Activated naive CD8-positive, alpha-beta T cell (primary cell): Measurements from ENCODE around the gene TRIM46.
"Not testable (repeated sequence)": the region's sequence is repeated elsewhere in the genome, so short reads cannot be mapped to it uniquely, and the experiment has no call there.

ENCODE experiments used
- H3K27ac Mint-ChIP-seq: one replicate; pipeline ENCODE4 v1.8.0; 2021; ENCODE audit warnings: mixed read lengths
- H3K27me3 Mint-ChIP-seq: one replicate; pipeline ENCODE4 v1.8.0; 2021; ENCODE audit warnings: mixed read lengths
- H3K36me3 Mint-ChIP-seq: one replicate; pipeline ENCODE4 v1.8.0; 2021; ENCODE audit warnings: mixed read lengths
- H3K4me1 Mint-ChIP-seq: one replicate; pipeline ENCODE4 v1.8.0; 2021; ENCODE audit warnings: low read depth, mixed read lengths
- H3K4me3 Mint-ChIP-seq: one replicate; pipeline ENCODE4 v1.8.0; 2021; ENCODE audit warnings: mild to moderate bottlenecking, mixed read lengths
- H3K9me3 Mint-ChIP-seq: one replicate; pipeline ENCODE4 v1.8.0; 2021; ENCODE audit warnings: low read depth, mixed read lengths

TRIM46 gene

GRCh38 chr1:155163785-155164184 is 9.9 kb upstream of the TRIM46 start:
- H3K27ac Mint-ChIP-seq: not testable (repeated sequence)

GRCh38 chr1:155164625-155165024 is 9.0 kb upstream of the TRIM46 start:
- H3K4me1 Mint-ChIP-seq: peaks cover 13% of the 10 kb centered on the region

More at GRCh38 chr1:155163785-155164184, 9.9 kb upstream of the TRIM46 start:
- not testable (repeated sequence) for H3K4me3 Mint-ChIP-seq, H3K36me3 Mint-ChIP-seq, H3K9me3 Mint-ChIP-seq, H3K27me3 Mint-ChIP-seq
- H3K4me1 Mint-ChIP-seq: peaks cover 12% of the 10 kb centered on the region

GRCh38 chr1:155166051-155166470 is 7.6 kb upstream of the TRIM46 start:
- Mint-ChIP-seq H3K27ac (no peak overlapping the region), H3K36me3 (peaks cover 6% of the 10 kb centered on the region), H3K4me3 (no peak overlapping the region), H3K9me3 (no peaks in the 10 kb centered on the region), H3K27me3 (no peaks in the 10 kb centered on the region), H3K4me1 (peaks cover 19% of the 10 kb centered on the region)

More at GRCh38 chr1:155164625-155165024, 9.0 kb upstream of the TRIM46 start:
- H3K9me3 Mint-ChIP-seq, H3K27ac Mint-ChIP-seq, H3K27me3 Mint-ChIP-seq, H3K36me3 Mint-ChIP-seq, H3K4me3 Mint-ChIP-seq: not testable (repeated sequence)

- Mint-ChIP-seq H3K27me3 (no peaks in the 10 kb centered on the region), H3K27ac (no peak overlapping the region), H3K36me3 (peaks cover 6% of the 10 kb centered on the region), H3K9me3 (no peaks in the 10 kb centered on the region), H3K4me1 (peaks cover 23% of the 10 kb centered on the region), H3K4me3 (no peak overlapping the region)
Measured at GRCh38 chr1:155166471-155167165, 7.0 kb upstream of the TRIM46 start.

GRCh38 chr1:155167166-155168104 is 6.2 kb upstream of the TRIM46 start:
- H3K4me3 Mint-ChIP-seq: peak overlapping the region; percentile 67
- H3K4me1 Mint-ChIP-seq: peaks cover 31% of the 10 kb centered on the region
- H3K36me3 Mint-ChIP-seq: peaks cover 6% of the 10 kb centered on the region
- no peak overlapping the region for H3K27ac Mint-ChIP-seq
- no peaks in the 10 kb centered on the region for H3K27me3 Mint-ChIP-seq
- no peaks in the 10 kb centered on the region for H3K9me3 Mint-ChIP-seq

GRCh38 chr1:155168105-155168445 is 5.6 kb upstream of the TRIM46 start:
- Mint-ChIP-seq H3K4me3 (peak overlapping the region; percentile 67), H3K4me1 (peaks cover 33% of the 10 kb centered on the region)
- not testable (repeated sequence) for H3K9me3 Mint-ChIP-seq, H3K27me3 Mint-ChIP-seq, H3K27ac Mint-ChIP-seq, H3K36me3 Mint-ChIP-seq

- no peaks in the 10 kb centered on the region for H3K9me3 Mint-ChIP-seq
- peaks cover 38% of the 10 kb centered on the region for H3K4me1 Mint-ChIP-seq
- no peak overlapping the region for H3K4me3 Mint-ChIP-seq
- no peaks in the 10 kb centered on the region for H3K27me3 Mint-ChIP-seq
- peaks cover 6% of the 10 kb centered on the region for H3K36me3 Mint-ChIP-seq
- H3K27ac Mint-ChIP-seq: no peak overlapping the region
Measured at GRCh38 chr1:155168456-155169210, 5.0 kb upstream of the TRIM46 start.

- peaks cover 42% of the 10 kb centered on the region for H3K4me1 Mint-ChIP-seq
- H3K4me3 Mint-ChIP-seq: peak overlapping the region; percentile 6
- H3K36me3 Mint-ChIP-seq: peaks cover 6% of the 10 kb centered on the region
- H3K27ac Mint-ChIP-seq: no peak overlapping the region
- no peaks in the 10 kb centered on the region for H3K27me3 Mint-ChIP-seq
- no peaks in the 10 kb centered on the region for H3K9me3 Mint-ChIP-seq
Measured at GRCh38 chr1:155169541-155169940, 4.1 kb upstream of the TRIM46 start.

GRCh38 chr1:155170101-155170785 is 3.4 kb upstream of the TRIM46 start:
- Mint-ChIP-seq H3K36me3 (peaks cover 6% of the 10 kb centered on the region), H3K4me1 (peaks cover 47% of the 10 kb centered on the region), H3K4me3 (peak overlapping the region; percentile 70), H3K27ac (no peak overlapping the region), H3K27me3 (no peaks in the 10 kb centered on the region), H3K9me3 (no peaks in the 10 kb centered on the region)

GRCh38 chr1:155170806-155171205 is 2.8 kb upstream of the TRIM46 start:
- no peak overlapping the region for H3K27ac Mint-ChIP-seq
- no peaks in the 10 kb centered on the region for H3K9me3 Mint-ChIP-seq
- peaks cover 49% of the 10 kb centered on the region for H3K4me1 Mint-ChIP-seq
- H3K4me3 Mint-ChIP-seq: no peak overlapping the region
- peaks cover 6% of the 10 kb centered on the region for H3K36me3 Mint-ChIP-seq
- H3K27me3 Mint-ChIP-seq: no peaks in the 10 kb centered on the region

GRCh38 chr1:155171836-155172731 is 1.6 kb upstream of the TRIM46 start:
- Mint-ChIP-seq H3K27ac (peak overlapping the region; percentile 99), H3K4me1 (peaks cover 57% of the 10 kb centered on the region), H3K9me3 (no peaks in the 10 kb centered on the region), H3K4me3 (peak overlapping the region; percentile 98), H3K27me3 (no peaks in the 10 kb centered on the region), H3K36me3 (peaks cover 6% of the 10 kb centered on the region)

GRCh38 chr1:155172732-155173477 is 744 bp upstream of the TRIM46 start, which contains the start of gene KRTCAP2:
Gene KRTCAP2 (minus strand): TSS chr1:155173304. CDS start chr1:155173224, 80 bp downstream.
- Mint-ChIP-seq H3K4me1 (peaks cover 49% of the 10 kb centered on the region), H3K4me3 (peak within 1 kb of the TSS; percentile 98), H3K9me3 (no peaks in the 10 kb centered on the region), H3K27ac (peak within 1 kb of the TSS; percentile 99), H3K27me3 (no peaks in the 10 kb centered on the region), H3K36me3 (peaks cover 8% of the 10 kb centered on the region)
